Breast epithelium (tissue), 4 donors: ENCODE measurements around the gene PYCR2. TPM values are rescaled to one million over a fixed set of nuclear protein-coding genes. Genes with fewer than 3 reads are reported as not detected.

Experiments used
- DNase-seq, 2 donors: peaks; one replicate each; pipeline ENCODE4 v3.0.0-alpha.2; 2019; ENCODE audit warnings: low spot score in 2 of 2
- H3K27ac ChIP-seq, 2 donors: fragments of 200-600 bp; sonication (generic) in 1 of 2; one replicate each; pipeline ENCODE4 v1.5.1; 2016 to 2019; ENCODE audit warnings: mild to moderate bottlenecking in 1 of 2
- H3K27me3 ChIP-seq, 2 donors: fragments of 200-600 bp; sonication (generic) in 1 of 2; one replicate each; pipeline versions ENCODE4 v1.5.1 to v1.6.0; 2017 to 2019; ENCODE audit warnings: control low read depth in 1 of 2, mild to moderate bottlenecking in 1 of 2
- H3K36me3 ChIP-seq: fragments of 200-600 bp; one replicate; pipeline ENCODE4 v1.5.1; 2019
- H3K4me1 ChIP-seq, 2 donors: fragments of 200-600 bp; sonication (generic); one replicate each; pipeline ENCODE4 v1.5.1; 2016 to 2019; ENCODE audit warnings: control low read depth in 1 of 2
- H3K4me3 ChIP-seq, 3 donors: fragments of 200-600 bp; sonication (generic); 1 replicate in 2 of 3; 2 replicates in 1 of 3; pipeline ENCODE4 v1.5.1; 2016 to 2019; ENCODE audit warnings: mild to moderate bottlenecking in 3 of 3, moderate library complexity in 2 of 3
- H3K9me3 ChIP-seq, 2 donors: fragments of 200-600 bp; sonication (generic) in 1 of 2; one replicate each; pipeline ENCODE4 v1.5.1; 2016 to 2019; ENCODE audit warnings: control low read depth in 1 of 2
- POLR2A ChIP-seq: fragments of 450-650 bp; IDR thresholded peaks from one replicate; pipeline ENCODE4 v1.6.1; 2016; ENCODE audit warnings: antibody characterized with exemption, mild to moderate bottlenecking, moderate library complexity
- POLR2AphosphoS5 ChIP-seq, 3 donors: sonication (generic); formaldehyde crosslinking; IDR thresholded peaks; one replicate each; pipeline ENCODE4 v1.6.1; 2017; ENCODE audit warnings: antibody characterized with exemption in 3 of 3
- intact Hi-C: fragments of 100-400 bp; cut with DNase I; formaldehyde crosslinking; loops from one replicate; pipeline ENCODE4 v1.15.1; 2023; ENCODE audit warnings: low total_unique reads
- total RNA-seq, 3 donors: library from RNA; depleted of rRNA; stranded (reverse); fragments of >200 nt; gene quantifications; one replicate each; pipeline ENCODE4 v1.1.0, GENCODE V29; 2016
- TF ChIP-seq, protein P1 (sequence below), 3 donors: fragments of 450-650 bp; IDR thresholded peaks; one replicate each; pipeline ENCODE4 v1.5.1; 2016 to 2017; ENCODE audit warnings: antibody characterized with exemption in 3 of 3, mild to moderate bottlenecking in 3 of 3, moderate library complexity in 3 of 3

The PYCR2 gene
- total RNA-seq, 3 donors from 2014 or later, result 40.2 to 49.3 (median 47.9) TPM

GRCh38 chr1:225923381-225923691, 714 bp downstream of the PYCR2 start:
- peak overlapping the region; percentile 95 for H3K27ac ChIP-seq
- TF ChIP-seq, protein P1, sequence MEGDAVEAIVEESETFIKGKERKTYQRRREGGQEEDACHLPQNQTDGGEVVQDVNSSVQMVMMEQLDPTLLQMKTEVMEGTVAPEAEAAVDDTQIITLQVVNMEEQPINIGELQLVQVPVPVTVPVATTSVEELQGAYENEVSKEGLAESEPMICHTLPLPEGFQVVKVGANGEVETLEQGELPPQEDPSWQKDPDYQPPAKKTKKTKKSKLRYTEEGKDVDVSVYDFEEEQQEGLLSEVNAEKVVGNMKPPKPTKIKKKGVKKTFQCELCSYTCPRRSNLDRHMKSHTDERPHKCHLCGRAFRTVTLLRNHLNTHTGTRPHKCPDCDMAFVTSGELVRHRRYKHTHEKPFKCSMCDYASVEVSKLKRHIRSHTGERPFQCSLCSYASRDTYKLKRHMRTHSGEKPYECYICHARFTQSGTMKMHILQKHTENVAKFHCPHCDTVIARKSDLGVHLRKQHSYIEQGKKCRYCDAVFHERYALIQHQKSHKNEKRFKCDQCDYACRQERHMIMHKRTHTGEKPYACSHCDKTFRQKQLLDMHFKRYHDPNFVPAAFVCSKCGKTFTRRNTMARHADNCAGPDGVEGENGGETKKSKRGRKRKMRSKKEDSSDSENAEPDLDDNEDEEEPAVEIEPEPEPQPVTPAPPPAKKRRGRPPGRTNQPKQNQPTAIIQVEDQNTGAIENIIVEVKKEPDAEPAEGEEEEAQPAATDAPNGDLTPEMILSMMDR (IDR thresholded peaks at IDR 0.05), result no peak
- no peak for TF ChIP-seq POLR2A
- no peak for TF ChIP-seq POLR2AphosphoS5 (IDR thresholded peaks at IDR 0.05)
- no peaks in the 10 kb centered on the region for H3K9me3 ChIP-seq
- no peak for DNase-seq
- H3K4me1 ChIP-seq, result peaks cover 0 to 19% of the 10 kb centered on the region in 2 donors
- peak overlapping the region; percentile 88 to 93 (median 89) for H3K4me3 ChIP-seq
- no peaks in the 10 kb centered on the region for H3K36me3 ChIP-seq
- H3K27me3 ChIP-seq, result no peaks in the 10 kb centered on the region
- intact Hi-C loops, result loop anchor here (5.0 kb wide), 2 partner anchors 41 to 306 kb away; partner anchors contain the start of gene TMEM63A

- no peaks in the 10 kb centered on the region for H3K36me3 ChIP-seq
- intact Hi-C loops, result loop anchor here (5.0 kb wide), 2 partner anchors 40 to 305 kb away; partner anchors contain the start of gene TMEM63A
- H3K4me1 ChIP-seq, result peaks cover 0 to 19% of the 10 kb centered on the region in 2 donors
- H3K27ac ChIP-seq, result peak overlapping the region; percentile 95
- no peaks in the 10 kb centered on the region for H3K27me3 ChIP-seq
- no peak overlapping the region for H3K4me3 ChIP-seq
- no peaks in the 10 kb centered on the region for H3K9me3 ChIP-seq
- DNase-seq, result peak in 1 of 2 donors; percentile 64
- TF ChIP-seq POLR2A (no peak), POLR2AphosphoS5 (IDR thresholded peaks at IDR 0.05) (peak in 2 of 3 donors; percentile 15 to 20)
These were observed 2.0 kb downstream of the PYCR2 start for GRCh38 chr1:225921734-225922709.

GRCh38 chr1:225919906-225920305, 4.1 kb downstream of the PYCR2 start:
- peaks cover 0 to 19% of the 10 kb centered on the region in 2 donors for H3K4me1 ChIP-seq
- intact Hi-C loops, result loop anchor here (2.0 to 5.0 kb wide), 3 partner anchors 38 to 303 kb away; partner anchors contain the start of gene TMEM63A
- no peaks in the 10 kb centered on the region for H3K27me3 ChIP-seq
- H3K27ac ChIP-seq, result peak overlapping the region in 1 of 2 donors; percentile 38
- no peaks in the 10 kb centered on the region for H3K36me3 ChIP-seq
- TF ChIP-seq POLR2AphosphoS5 (IDR thresholded peaks at IDR 0.05) (no peak), POLR2A (no peak)
- TF ChIP-seq, protein P1 (IDR thresholded peaks at IDR 0.05), result no peak
- no peak overlapping the region for H3K4me3 ChIP-seq
- DNase-seq, result peak; percentile 67 to 89
- no peaks in the 10 kb centered on the region for H3K9me3 ChIP-seq

DNA sequence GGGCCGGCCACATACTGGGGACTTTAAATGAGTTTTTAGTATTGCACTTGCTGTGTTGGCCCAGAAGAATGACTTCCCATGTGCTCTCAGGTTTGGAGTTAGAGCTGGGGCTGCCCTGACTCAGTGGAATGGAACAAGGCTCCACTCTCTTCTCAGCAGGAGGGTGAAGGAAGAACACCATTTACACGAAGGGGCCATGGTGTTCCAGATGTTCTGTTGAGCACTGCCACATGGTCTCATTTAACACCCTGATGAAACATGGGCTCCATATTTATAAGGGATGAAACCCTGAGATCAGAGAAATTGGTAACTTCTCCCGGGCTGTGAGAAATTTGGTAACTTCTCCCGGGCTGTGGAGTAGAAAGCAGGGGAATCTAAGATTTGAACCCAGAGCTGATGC, 5.8 kb downstream of the PYCR2 start:
- no peak overlapping the region for H3K4me3 ChIP-seq
- no peaks in the 10 kb centered on the region for H3K36me3 ChIP-seq

DNA sequence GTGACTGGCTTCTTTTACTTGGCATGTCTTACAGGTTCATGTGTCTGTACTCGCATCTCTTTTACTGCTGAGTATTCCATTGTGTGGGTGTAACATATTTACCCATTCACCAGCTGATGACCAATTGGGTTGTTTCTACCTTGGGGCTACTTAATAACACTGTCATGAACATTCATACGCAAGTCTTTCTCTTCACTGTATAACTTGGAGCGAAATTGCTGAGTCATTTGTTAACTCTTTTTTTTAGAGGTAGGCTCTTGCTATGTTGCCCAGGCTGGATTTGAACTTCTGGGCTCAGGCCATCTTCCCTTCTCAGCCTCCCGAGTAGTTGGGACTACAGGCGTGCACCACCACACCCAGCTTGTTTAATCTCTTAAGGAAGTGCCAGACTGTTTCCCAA, 6.5 kb downstream of the PYCR2 start:
- no peak overlapping the region for H3K4me3 ChIP-seq
- no peak for TF ChIP-seq POLR2A
- no peak for TF ChIP-seq POLR2AphosphoS5 (IDR thresholded peaks at IDR 0.05)
- TF ChIP-seq, protein P1 (IDR thresholded peaks at IDR 0.05), result no peak
- no peak overlapping the region for H3K27ac ChIP-seq
- no peaks in the 10 kb centered on the region for H3K9me3 ChIP-seq
- intact Hi-C loops, result no loop called here
- H3K4me1 ChIP-seq, result peaks cover 0 to 14% of the 10 kb centered on the region in 2 donors
- H3K36me3 ChIP-seq, result no peaks in the 10 kb centered on the region
- DNase-seq, result no peak
- no peaks in the 10 kb centered on the region for H3K27me3 ChIP-seq

More for the DNA sequence above, 5.8 kb downstream of the PYCR2 start:
- no peaks in the 10 kb centered on the region for H3K27me3 ChIP-seq
- H3K4me1 ChIP-seq, result peaks cover 0 to 19% of the 10 kb centered on the region in 2 donors
- DNase-seq, result no peak
- TF ChIP-seq POLR2AphosphoS5 (IDR thresholded peaks at IDR 0.05) (no peak), POLR2A (no peak)
- TF ChIP-seq, protein P1 (IDR thresholded peaks at IDR 0.05), result no peak
- intact Hi-C loops, result loop anchor here (2.0 kb wide), 1 partner anchor 51 kb away; no protein-coding TSS in a partner anchor
- no peaks in the 10 kb centered on the region for H3K9me3 ChIP-seq
- no peak overlapping the region for H3K27ac ChIP-seq
